GM12878 (cell line): Measurements from ENCODE around the gene PINK1. TPM values are rescaled to one million over a fixed set of nuclear protein-coding genes. Genes with fewer than 3 reads are reported as not detected.
A peak's percentile ranks its signal among the peaks of the same experiment; 100 is the strongest.

ENCODE experiments used
- ATAC-seq: fragments of 200-7000 bp; cut with Tn5 transposase; 3 replicates; pipeline ENCODE4 v1.9.1; 2020; ENCODE audit warnings: mild to moderate bottlenecking, moderate library complexity
- BruUV-seq: library from RNA; stranded (reverse); fragments of 400-500 nt; replicated peaks from 2 replicates; lab custom pipeline; 2021; lab: Mats Ljungman, UMichigan
- CTCF ChIA-PET: fragments of 300-600 bp; sonication (Branson Sonifier 250); formaldehyde crosslinking; extraction: SDS; loops from one replicate; lab custom pipeline; 2021; ENCODE audit warnings: inconsistent platforms; lab: Yijun Ruan, JAX
- POLR2A ChIA-PET: fragments of 350-600 bp; formaldehyde crosslinking; extraction: SDS; loops from one replicate; lab custom pipeline; 2021; ENCODE audit warnings: inconsistent platforms; lab: Charles Lee
- RAD21 ChIA-PET: fragments of 300-600 bp; sonication (Branson Sonifier 250); formaldehyde crosslinking; loops from one replicate; lab custom pipeline; 2023; ENCODE audit warnings: antibody characterized with exemption; ENCODE audit not compliant: unreplicated experiment; lab: Charles Lee
- SMC1A ChIA-PET: fragments of 300-600 bp; sonication (Branson Sonifier 250); formaldehyde crosslinking; loops from one replicate; lab custom pipeline; 2023; ENCODE audit not compliant: unreplicated experiment, uncharacterized antibody; lab: Charles Lee
- DNase-seq: peaks from one replicate; pipeline ENCODE4 v3.0.0-alpha.2; 2011; ENCODE audit warnings: low read depth, low spot score
- FAIRE-seq: peaks from 3 replicates; lab custom pipeline; 2011; peaks lifted over from hg19 to GRCh38; lab: Jason Lieb, UNC
- H2AFZ ChIP-seq: 2 replicates; pipeline ENCODE4 v1.6.0; 2011; ENCODE audit warnings: low read depth, low read length, control low read depth; ENCODE audit not compliant: control insufficient read depth
- H3K27ac ChIP-seq: 2 replicates; pipeline ENCODE4 v1.5.1; 2011; ENCODE audit warnings: control low read depth; ENCODE audit not compliant: control insufficient read depth, insufficient read depth
- H3K27me3 ChIP-seq, 2 experiments: replicated peaks in 1 of 2; 2 replicates each; pipeline versions ENCODE4 v1.6.0 to v1.6.1; 2011; ENCODE audit warnings: low read length in 1 of 2; ENCODE audit not compliant: control insufficient read depth in 2 of 2, insufficient read depth in 2 of 2
- H3K36me3 ChIP-seq, 2 experiments: 2 replicates each; pipeline ENCODE4 v1.5.1; 2011; ENCODE audit warnings: low read length in 1 of 2; ENCODE audit not compliant: control insufficient read depth in 2 of 2, insufficient read depth in 2 of 2
- H3K4me1 ChIP-seq: 2 replicates; pipeline ENCODE4 v1.6.1; 2011; ENCODE audit warnings: mild to moderate bottlenecking, low read length, moderate library complexity, mixed read lengths; ENCODE audit not compliant: control insufficient read depth, insufficient read depth
- H3K4me2 ChIP-seq: 2 replicates; pipeline ENCODE4 v1.6.0; 2011; ENCODE audit warnings: control low read depth; ENCODE audit not compliant: control insufficient read depth, insufficient read depth
- H3K4me3 ChIP-seq: fragments of 200-600 bp; sonication (generic); 2 replicates; pipeline ENCODE4 v1.5.1; 2016
- H3K79me2 ChIP-seq: 2 replicates; pipeline ENCODE4 v1.6.0; 2011; ENCODE audit warnings: low read length; ENCODE audit not compliant: control insufficient read depth, insufficient read depth
- H3K9ac ChIP-seq: 2 replicates; pipeline ENCODE4 v1.8.0; 2011; ENCODE audit warnings: low read length, control low read depth, mixed read lengths; ENCODE audit not compliant: control insufficient read depth, insufficient read depth
- H3K9me3 ChIP-seq: replicated peaks from 3 replicates; pipeline ENCODE4 v1.5.1; 2011; ENCODE audit warnings: mild to moderate bottlenecking, low read length; ENCODE audit not compliant: control insufficient read depth, insufficient read depth
- H4K20me1 ChIP-seq: 2 replicates; pipeline ENCODE4 v1.6.0; 2011; ENCODE audit not compliant: control insufficient read depth, insufficient read depth
- CHD2 ChIP-seq: IDR thresholded peaks from 2 replicates; pipeline ENCODE4 v1.6.1; 2011; ENCODE audit warnings: low read depth, low read length, improper control_type of control experiment, borderline replicate concordance
- KDM1A ChIP-seq: fragments of 200-600 bp; sonication (generic); IDR thresholded peaks from 2 replicates; pipeline ENCODE4 v1.6.1; 2016; ENCODE audit warnings: borderline replicate concordance
- MEF2B ChIP-seq: fragments of 450-650 bp; IDR thresholded peaks from 2 replicates; pipeline ENCODE4 v1.6.1; 2018; ENCODE audit warnings: mild to moderate bottlenecking, moderate library complexity; ENCODE audit not compliant: partially characterized antibody, poor library complexity, severe bottlenecking
- NFYA ChIP-seq: IDR thresholded peaks from 2 replicates; pipeline ENCODE4 v1.6.1; 2011; ENCODE audit warnings: low read depth, mild to moderate bottlenecking, low read length, improper control_type of control experiment, borderline replicate concordance
- POU2F2 ChIP-seq: IDR thresholded peaks from 3 replicates; pipeline ENCODE4 v1.6.1; 2011; ENCODE audit warnings: low read depth, mild to moderate bottlenecking, low read length, borderline replicate concordance
- SPI1 ChIP-seq: IDR thresholded peaks from 2 replicates; pipeline ENCODE4 v1.6.1; 2011; ENCODE audit warnings: low read depth, mild to moderate bottlenecking, low read length, moderate library complexity, borderline replicate concordance; ENCODE audit not compliant: insufficient read depth
- ZBTB33 ChIP-seq: fragments of 450-650 bp; IDR thresholded peaks from 2 replicates; pipeline ENCODE4 v1.6.1; 2017; ENCODE audit warnings: mild to moderate bottlenecking
- WGBS: methylation state at CpG from one replicate; pipeline ENCODE4 v1.1.6; 2016; ENCODE audit warnings: low lambda C conversion rate; ENCODE audit not compliant: insufficient replicate concordance, insufficient coverage; ENCODE audit errors: missing lambda C conversion rate; 5-methylcytosine and 5-hydroxymethylcytosine counted together
- in situ Hi-C: fragments of 300-500 bp; cut with MboI; formaldehyde crosslinking; loops from 9 replicates; pipeline ENCODE4 v1.14.3; 2018; ENCODE audit warnings: mixed read lengths
- intact Hi-C: fragments of 100-400 bp; cut with micrococcal nuclease; formaldehyde crosslinking; loops from one replicate; pipeline ENCODE4 v1.14.2; 2022; ENCODE audit not compliant: unreplicated experiment
- polyA plus RNA-seq, 11 experiments: library from polyadenylated mRNA; depleted of rRNA in 4 of 11; unstranded in 6 of 11; stranded (reverse) in 5 of 11; fragments of >200 nt; fragmentation: Nextera tagmentation in 4 of 11; fragmentation: Illumina TruSeq in 1 of 11; extraction: Ambion mirVana in 4 of 11; extraction: Trizol in 1 of 11; gene quantifications; 1 replicate in 1 of 11; 2 replicates in 10 of 11; pipeline versions ENCODE4 v1.2.1 to v1.2.3, GENCODE V29; 2011 to 2016; ENCODE audit warnings: inconsistent platforms in 2 of 11, missing spikeins in 2 of 11, low read depth in 1 of 11
- total RNA-seq, 4 experiments: library from RNA; depleted of rRNA in 3 of 4; stranded (reverse); fragments of >200 nt in 3 of 4; fragmentation: Illumina TruSeq in 1 of 4; extraction: Trizol in 1 of 4; gene quantifications; 2 replicates each; pipeline versions ENCODE4 v1.2.1 to v1.2.3, GENCODE V29; 2013 to 2021
- TF ChIP-seq, protein P1 (sequence below): fragments of 150-350 bp; IDR thresholded peaks from 2 replicates; pipeline ENCODE4 v1.6.1; 2014; ENCODE audit warnings: mild to moderate bottlenecking, low read depth, low read length
- TF ChIP-seq, protein P2 (sequence below): fragments of 450-650 bp; IDR thresholded peaks from 2 replicates; pipeline ENCODE4 v1.6.1; 2016; ENCODE audit warnings: mild to moderate bottlenecking

The PINK1 gene
- total and polyA plus RNA-seq, 10 of the 15 experiments (the other 5 are each of a cell fraction or from before 2014, with no cell fraction given) = 0.42 to 4.4 (median 1.9) TPM; not detected in 1

- Histone ChIP-seq H3K27me3 (no peaks in the 10 kb centered on the region), H3K4me2 (peak overlapping the region; percentile 76), H3K27ac (peak overlapping the region; percentile 88), H3K9me3 (no peaks in the 10 kb centered on the region), H3K9ac (peak overlapping the region; percentile 91), H3K4me1 (0 out of 2 replicates have a peak, but pooled peaks cover 10% of the 10 kb centered on the region), H3K4me3 (peak overlapping the region; percentile 81), H2AFZ (no peak overlapping the region), H3K36me3 (peaks cover 15 to 24% of the 10 kb centered on the region in 2 experiments), H4K20me1 (peaks cover 5% of the 10 kb centered on the region; the same call in 1 of the 2 replicates), H3K79me2 (peaks cover 35% of the 10 kb centered on the region)
- no TSS peak for BruUV-seq
- FAIRE-seq (peak; percentile 27), ATAC-seq (no peak), DNase-seq (no peak)
- 0 out of 2 replicates have a peak, but pooled peaks have one; percentile 17 for TF ChIP-seq SPI1
- TF ChIP-seq, protein P1, sequence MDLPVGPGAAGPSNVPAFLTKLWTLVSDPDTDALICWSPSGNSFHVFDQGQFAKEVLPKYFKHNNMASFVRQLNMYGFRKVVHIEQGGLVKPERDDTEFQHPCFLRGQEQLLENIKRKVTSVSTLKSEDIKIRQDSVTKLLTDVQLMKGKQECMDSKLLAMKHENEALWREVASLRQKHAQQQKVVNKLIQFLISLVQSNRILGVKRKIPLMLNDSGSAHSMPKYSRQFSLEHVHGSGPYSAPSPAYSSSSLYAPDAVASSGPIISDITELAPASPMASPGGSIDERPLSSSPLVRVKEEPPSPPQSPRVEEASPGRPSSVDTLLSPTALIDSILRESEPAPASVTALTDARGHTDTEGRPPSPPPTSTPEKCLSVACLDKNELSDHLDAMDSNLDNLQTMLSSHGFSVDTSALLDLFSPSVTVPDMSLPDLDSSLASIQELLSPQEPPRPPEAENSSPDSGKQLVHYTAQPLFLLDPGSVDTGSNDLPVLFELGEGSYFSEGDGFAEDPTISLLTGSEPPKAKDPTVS = no peak
- 0% methylated on average over 3 of the region's 3 CpGs for WGBS
- ChIA-PET POLR2A (interaction anchor here (0.7 to 2.3 kb wide), 2 partner anchors 27 to 126 kb away, joined by 3 to 8 read pairs; no protein-coding TSS in a partner anchor), SMC1A (interaction anchor here (1.0 to 1.2 kb wide), 2 partner anchors 18 to 708 kb away, joined by 3 to 4 read pairs; no protein-coding TSS in a partner anchor), RAD21 (interaction anchor here (1.3 kb wide), 1 partner anchor 26 kb away, joined by 4 read pairs; no protein-coding TSS in a partner anchor), CTCF (interaction anchor here (0.7 to 2.4 kb wide), 4 partner anchors 8 to 535 kb away, joined by 3 to 16 read pairs (median 6); no protein-coding TSS in a partner anchor)
- in situ Hi-C loops (no loop called here), intact Hi-C loops (loop anchor here (2.0 kb wide), 1 partner anchor 126 kb away; the partner anchor contains the start of gene HP1BP3)
Observed at GRCh38 chr1:20660363-20660762, 27.1 kb downstream of the PINK1 start.

GRCh38 chr1:20660847-20661206 is 27.6 kb downstream of the PINK1 start:
- in situ Hi-C loops = no loop called here
- CTCF ChIA-PET = interaction anchor here (0.6 to 1.9 kb wide), 7 partner anchors 27 to 534 kb away, joined by 3 to 16 read pairs (median 3); no protein-coding TSS in a partner anchor
- no peaks in the 10 kb centered on the region for H3K9me3 ChIP-seq
- SMC1A ChIA-PET = interaction anchor here (1.0 to 1.2 kb wide), 3 partner anchors 19 to 707 kb away, joined by 3 to 4 read pairs (median 3); no protein-coding TSS in a partner anchor
- no peak for DNase-seq
- H3K27me3 ChIP-seq = no peaks in the 10 kb centered on the region
- BruUV-seq = no TSS peak
- WGBS = 1% methylated on average over 18 of the region's 20 CpGs
- peak overlapping the region; percentile 76 for H3K4me2 ChIP-seq
- peak overlapping the region; percentile 79 for H2AFZ ChIP-seq
- FAIRE-seq = peak; percentile 52
- ATAC-seq = peak; percentile 10
- peak overlapping the region; percentile 91 for H3K9ac ChIP-seq
- H4K20me1 ChIP-seq = peaks cover 5% of the 10 kb centered on the region; the same call in 1 of the 2 replicates
- peaks cover 35% of the 10 kb centered on the region for H3K79me2 ChIP-seq
- RAD21 ChIA-PET = interaction anchor here (0.5 kb wide), 1 partner anchor 1465 kb away, joined by 4 read pairs; no protein-coding TSS in a partner anchor
- H3K36me3 ChIP-seq = peaks cover 12 to 22% of the 10 kb centered on the region in 2 experiments
- H3K4me3 ChIP-seq = peak overlapping the region; percentile 81
- peak overlapping the region; percentile 88 for H3K27ac ChIP-seq
- intact Hi-C loops = loop anchor here (2.0 kb wide), 1 partner anchor 126 kb away; the partner anchor contains the start of gene HP1BP3
- POLR2A ChIA-PET = interaction anchor here (0.7 to 2.3 kb wide), 2 partner anchors 27 to 125 kb away, joined by 3 to 8 read pairs; no protein-coding TSS in a partner anchor
- 0 out of 2 replicates have a peak, but pooled peaks cover 10% of the 10 kb centered on the region for H3K4me1 ChIP-seq
- TF ChIP-seq MEF2B (no peak), ZBTB33 (no peak), KDM1A (no peak), NFYA (no peak), POU2F2 (no peak), CHD2 (no peak)
- TF ChIP-seq, protein P2, sequence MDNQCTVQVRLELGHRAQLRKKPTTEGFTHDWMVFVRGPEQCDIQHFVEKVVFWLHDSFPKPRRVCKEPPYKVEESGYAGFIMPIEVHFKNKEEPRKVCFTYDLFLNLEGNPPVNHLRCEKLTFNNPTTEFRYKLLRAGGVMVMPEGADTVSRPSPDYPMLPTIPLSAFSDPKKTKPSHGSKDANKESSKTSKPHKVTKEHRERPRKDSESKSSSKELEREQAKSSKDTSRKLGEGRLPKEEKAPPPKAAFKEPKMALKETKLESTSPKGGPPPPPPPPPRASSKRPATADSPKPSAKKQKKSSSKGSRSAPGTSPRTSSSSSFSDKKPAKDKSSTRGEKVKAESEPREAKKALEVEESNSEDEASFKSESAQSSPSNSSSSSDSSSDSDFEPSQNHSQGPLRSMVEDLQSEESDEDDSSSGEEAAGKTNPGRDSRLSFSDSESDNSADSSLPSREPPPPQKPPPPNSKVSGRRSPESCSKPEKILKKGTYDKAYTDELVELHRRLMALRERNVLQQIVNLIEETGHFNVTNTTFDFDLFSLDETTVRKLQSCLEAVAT = no peak
